Muscle of leg (tissue), 16 donors: ENCODE data around the gene INPP5A. TPM values are rescaled to one million over a fixed set of nuclear protein-coding genes. Genes with fewer than 3 reads are reported as not detected.
A peak's percentile ranks its signal among the peaks of the same experiment; 100 is the strongest.
"Not testable (repeated sequence)": the region's sequence is repeated elsewhere in the genome, so short reads cannot be mapped to it uniquely, and the experiment has no call there.

Source experiments
- DNase-seq: peaks from one replicate; pipeline ENCODE4 v3.0.0; 2013
- H3K27ac ChIP-seq: one replicate; pipeline ENCODE4 v1.5.1; 2013; ENCODE audit warnings: mild to moderate bottlenecking, low read length, control low read depth
- H3K27me3 ChIP-seq: one replicate; pipeline ENCODE4 v1.6.1; 2013; ENCODE audit warnings: low read length; ENCODE audit not compliant: control insufficient read depth, insufficient read depth
- H3K36me3 ChIP-seq: one replicate; pipeline ENCODE4 v1.6.1; 2013; ENCODE audit warnings: low read length; ENCODE audit not compliant: control insufficient read depth, insufficient read depth
- H3K4me1 ChIP-seq: one replicate; pipeline ENCODE4 v1.6.1; 2013; ENCODE audit warnings: low read length; ENCODE audit not compliant: control insufficient read depth, insufficient read depth
- H3K4me3 ChIP-seq: one replicate; pipeline ENCODE4 v1.5.1; 2013; ENCODE audit warnings: low read length, control low read depth
- H3K9me3 ChIP-seq: replicated peaks from 2 replicates; pipeline ENCODE4 v1.6.1; 2013; ENCODE audit warnings: low read depth, low read length; ENCODE audit not compliant: control insufficient read depth
- WGBS: methylation state at CpG from one replicate; pipeline ENCODE4 v1.1.5; 2013; ENCODE audit warnings: missing lambda C conversion rate; ENCODE audit not compliant: insufficient coverage; 5-methylcytosine and 5-hydroxymethylcytosine counted together
- long read RNA-seq, 11 donors: transcript quantifications; one replicate each; lab custom pipeline, GENCODE V29; 2026
- polyA plus RNA-seq, 8 donors: library from polyadenylated mRNA; unstranded; fragments of 120-200 nt; gene quantifications; one replicate each; pipeline versions ENCODE4 v1.2.1 to v1.2.3, GENCODE V29; 2013; ENCODE audit warnings: inconsistent platforms in 1 of 8, low replicate concordance in 1 of 8; ENCODE audit not compliant: insufficient read length in 8 of 8, insufficient read depth in 1 of 8
- total RNA-seq: library from RNA; stranded (reverse); fragments of 120-200 nt; gene quantifications from one replicate; pipeline ENCODE4 v1.2.4, GENCODE V29; 2013

INPP5A gene
- total RNA-seq (34.1 TPM), polyA plus RNA-seq (10 to 100 TPM; 38.7 to 56.2 (median 44.7) TPM)
- long read RNA-seq, donor 1, transcript INPP5A-203 (16 exons, 2,967 nt), result major isoform, 9 of 49 reads
- long read RNA-seq, donor 1, partial matches to known transcripts, result 40 of 49 reads
- long read RNA-seq, donor 1, other reads (novel, unspliced or antisense), result 0 of 49 reads
- long read RNA-seq, donor 2, result 0 reads
- long read RNA-seq, donor 3, transcript INPP5A-203 (16 exons, 2,967 nt), result major isoform, 6 of 6 reads
- long read RNA-seq, donor 3, partial matches to known transcripts, result 0 of 6 reads
- long read RNA-seq, donor 3, other reads (novel, unspliced or antisense), result 0 of 6 reads
- long read RNA-seq, donor 4, transcript INPP5A-203 (16 exons, 2,967 nt), result major isoform, 6 of 6 reads
- long read RNA-seq, donor 4, partial matches to known transcripts, result 0 of 6 reads
- long read RNA-seq, donor 4, other reads (novel, unspliced or antisense), result 0 of 6 reads
- long read RNA-seq, donor 5, transcript INPP5A-203 (16 exons, 2,967 nt), result major isoform, 10 of 10 reads
- long read RNA-seq, donor 5, partial matches to known transcripts, result 0 of 10 reads
- long read RNA-seq, donor 5, other reads (novel, unspliced or antisense), result 0 of 10 reads
- long read RNA-seq, donor 6, transcript INPP5A-203 (16 exons, 2,967 nt), result major isoform, 15 of 15 reads
- long read RNA-seq, donor 6, partial matches to known transcripts, result 0 of 15 reads
- long read RNA-seq, donor 6, other reads (novel, unspliced or antisense), result 0 of 15 reads
- long read RNA-seq, donor 7, partial matches to known transcripts, result 79 of 83 reads
- long read RNA-seq, donor 7, other reads (novel, unspliced or antisense), result 0 of 83 reads
- long read RNA-seq, donor 8, transcript INPP5A-203 (16 exons, 2,967 nt), result major isoform, 5 of 29 reads
- long read RNA-seq, donor 8, partial matches to known transcripts, result 24 of 29 reads
- long read RNA-seq, donor 8, other reads (novel, unspliced or antisense), result 0 of 29 reads
- long read RNA-seq, donor 9, partial matches to known transcripts, result 0 of 2 reads
- long read RNA-seq, donor 9, other reads (novel, unspliced or antisense), result 0 of 2 reads
- long read RNA-seq, donor 10, transcript INPP5A-203 (16 exons, 2,967 nt), result major isoform, 5 of 5 reads
- long read RNA-seq, donor 10, partial matches to known transcripts, result 0 of 5 reads
- long read RNA-seq, donor 10, other reads (novel, unspliced or antisense), result 0 of 5 reads
- long read RNA-seq, donor 11, partial matches to known transcripts, result 0 of 4 reads
- long read RNA-seq, donor 11, other reads (novel, unspliced or antisense), result 0 of 4 reads

- WGBS, result under 1% methylated on average over 50 of the region's 50 CpGs
- no peaks in the 10 kb centered on the region for H3K27me3 ChIP-seq
- peak within 1 kb of the TSS; percentile 83 for H3K27ac ChIP-seq
- no peaks in the 10 kb centered on the region for H3K9me3 ChIP-seq
- peak within 1 kb of the TSS; percentile 78 for H3K4me3 ChIP-seq
- peaks cover 51% of the 10 kb centered on the region for H3K4me1 ChIP-seq
- no peak for DNase-seq
- no peaks in the 10 kb centered on the region for H3K36me3 ChIP-seq
Observed at GRCh38 chr10:132537684-132538001, at the start of gene INPP5A. Gene INPP5A, plus strand, starts transcription at chr10:132537787. Its CDS starts 310 bp downstream, at chr10:132538097.

- Histone ChIP-seq H3K27ac (no peak overlapping the region), H3K4me1 (peaks cover 12% of the 10 kb centered on the region), H3K4me3 (no peak overlapping the region), H3K9me3 (no peaks in the 10 kb centered on the region), H3K36me3 (no peaks in the 10 kb centered on the region), H3K27me3 (peaks cover 2% of the 10 kb centered on the region)
- DNase-seq, result no peak
- WGBS, result 92% methylated on average over 15 of the region's 16 CpGs
Observed at GRCh38 chr10:132488231-132488821, 49.3 kb upstream of the INPP5A start.

- no peak overlapping the region for H3K27ac ChIP-seq
- no peak overlapping the region for H3K4me3 ChIP-seq
- no peaks in the 10 kb centered on the region for H3K36me3 ChIP-seq
- H3K9me3 ChIP-seq, result no peaks in the 10 kb centered on the region
- DNase-seq, result no peak
- H3K4me1 ChIP-seq, result peaks cover 14% of the 10 kb centered on the region
- peaks cover 2% of the 10 kb centered on the region for H3K27me3 ChIP-seq
- WGBS, result 77% methylated on average over 13 of the region's 21 CpGs
Observed at GRCh38 chr10:132489053-132489703, 48.4 kb upstream of the INPP5A start.

- H3K9me3 ChIP-seq, result no peaks in the 10 kb centered on the region
- 71% methylated on average over 26 of the region's 31 CpGs for WGBS
- H3K27ac ChIP-seq, result no peak overlapping the region
- H3K27me3 ChIP-seq, result peaks cover 2% of the 10 kb centered on the region
- peaks cover 14% of the 10 kb centered on the region for H3K4me1 ChIP-seq
- H3K4me3 ChIP-seq, result no peak overlapping the region
- no peaks in the 10 kb centered on the region for H3K36me3 ChIP-seq
- no peak for DNase-seq
Observed at GRCh38 chr10:132489704-132490534, 47.7 kb upstream of the INPP5A start.

- H3K27ac ChIP-seq, H3K4me3 ChIP-seq, DNase-seq, H3K9me3 ChIP-seq, H3K27me3 ChIP-seq, H3K36me3 ChIP-seq: not testable (repeated sequence)
- H3K4me1 ChIP-seq, result peaks cover 16% of the 10 kb centered on the region
- 97% methylated on average over 6 of the region's 8 CpGs for WGBS
Observed at GRCh38 chr10:132491534-132491933, 46.1 kb upstream of the INPP5A start.

GRCh38 chr10:132492323-132493025 is 45.1 kb upstream of the INPP5A start:
- H3K27me3 ChIP-seq, result peaks cover 2% of the 10 kb centered on the region
- H3K4me3 ChIP-seq, result no peak overlapping the region
- peak; percentile 49 for DNase-seq
- H3K36me3 ChIP-seq, result no peaks in the 10 kb centered on the region
- no peaks in the 10 kb centered on the region for H3K9me3 ChIP-seq
- no peak overlapping the region for H3K27ac ChIP-seq
- WGBS, result 57% methylated on average over 19 of the region's 21 CpGs
- H3K4me1 ChIP-seq, result peaks cover 25% of the 10 kb centered on the region

- no peaks in the 10 kb centered on the region for H3K9me3 ChIP-seq
- 82% methylated on average over 7 of the region's 8 CpGs for WGBS
- H3K27me3 ChIP-seq, result peaks cover 2% of the 10 kb centered on the region
- peaks cover 33% of the 10 kb centered on the region for H3K4me1 ChIP-seq
- H3K27ac ChIP-seq, result no peak overlapping the region
- no peak for DNase-seq
- no peaks in the 10 kb centered on the region for H3K36me3 ChIP-seq
- no peak overlapping the region for H3K4me3 ChIP-seq
Observed at GRCh38 chr10:132493246-132493755, 44.3 kb upstream of the INPP5A start.

- Histone ChIP-seq H3K27me3 (peaks cover 2% of the 10 kb centered on the region), H3K4me1 (peaks cover 38% of the 10 kb centered on the region), H3K9me3 (no peaks in the 10 kb centered on the region), H3K4me3 (no peak overlapping the region), H3K36me3 (no peaks in the 10 kb centered on the region), H3K27ac (no peak overlapping the region)
- no peak for DNase-seq
- WGBS, result 77% methylated on average over 14 of the region's 16 CpGs
Observed at GRCh38 chr10:132493756-132494290, 43.8 kb upstream of the INPP5A start.
